Stimulated activated CD8-positive, alpha-beta memory T cell treated with anti-CD3 and anti-CD28 coated beads, Interleukin-4, amount 100 ng/mL, for 24 hours (primary cell): ENCODE results near the gene FHAD1.
"Not testable (repeated sequence)": the region's sequence is repeated elsewhere in the genome, so short reads cannot be mapped to it uniquely, and the experiment has no call there.

ENCODE experiments used
- DNase-seq: peaks from one replicate; pipeline ENCODE4 v3.0.0-alpha.2; 2020; ENCODE audit warnings: low read depth

FHAD1 gene

GRCh38 chr1:15276691-15277446 is 29.8 kb downstream of the FHAD1 start:
- no peak for DNase-seq

- no peak for DNase-seq
Measured at GRCh38 chr1:15277447-15277838, 30.4 kb downstream of the FHAD1 start.

DNA sequence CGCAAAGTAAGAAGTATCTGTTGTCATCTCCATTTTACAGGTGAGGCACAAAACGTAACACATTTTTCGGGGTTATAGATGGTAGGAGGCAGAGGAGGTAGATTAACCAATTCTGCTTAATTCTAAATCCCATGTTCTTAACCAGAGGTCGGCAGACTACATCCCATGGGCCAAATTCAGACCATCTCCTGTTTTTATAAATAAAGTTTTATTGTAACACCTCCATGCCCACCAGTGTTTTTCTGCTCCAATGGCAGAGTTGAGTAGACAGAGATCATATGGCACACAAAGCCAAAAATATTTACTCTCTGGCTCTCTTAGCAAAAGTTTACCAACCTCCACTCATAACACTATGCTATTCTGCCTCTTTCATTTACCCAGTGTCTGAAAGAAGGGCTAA is 30.9 kb downstream of the FHAD1 start:
- no peak for DNase-seq

DNA sequence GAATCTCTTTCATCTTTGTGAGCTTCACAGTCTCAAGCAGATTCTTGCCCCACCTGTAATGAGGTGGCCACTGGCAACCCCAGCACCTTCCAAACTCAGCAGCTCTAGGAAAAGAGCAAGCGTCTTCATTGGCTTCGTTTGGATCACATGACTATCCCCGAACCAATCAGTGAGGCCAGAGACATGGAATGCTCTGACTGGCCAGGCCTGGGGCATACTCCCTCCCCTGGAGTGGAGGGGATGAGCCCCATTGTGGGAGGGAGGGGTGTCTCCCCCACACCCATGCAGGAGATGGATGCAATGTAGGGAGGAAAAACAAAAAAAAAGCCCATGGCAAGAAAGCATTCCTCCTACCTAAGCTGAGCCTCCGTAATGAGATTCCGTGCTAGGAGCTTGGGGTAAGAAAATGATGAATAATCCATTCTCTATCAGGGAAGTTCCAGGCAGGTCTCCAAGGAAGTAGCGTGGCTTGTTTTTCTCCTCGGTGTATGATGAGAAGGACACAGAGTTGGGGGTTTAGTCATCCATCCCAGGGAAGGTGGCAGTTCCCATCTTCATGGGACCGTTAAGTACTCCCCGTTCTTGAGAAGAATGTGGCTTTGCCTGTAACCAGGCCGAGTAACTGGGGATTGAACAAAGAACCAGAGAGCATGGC is 32.7 kb downstream of the FHAD1 start:
- no peak for DNase-seq

DNA sequence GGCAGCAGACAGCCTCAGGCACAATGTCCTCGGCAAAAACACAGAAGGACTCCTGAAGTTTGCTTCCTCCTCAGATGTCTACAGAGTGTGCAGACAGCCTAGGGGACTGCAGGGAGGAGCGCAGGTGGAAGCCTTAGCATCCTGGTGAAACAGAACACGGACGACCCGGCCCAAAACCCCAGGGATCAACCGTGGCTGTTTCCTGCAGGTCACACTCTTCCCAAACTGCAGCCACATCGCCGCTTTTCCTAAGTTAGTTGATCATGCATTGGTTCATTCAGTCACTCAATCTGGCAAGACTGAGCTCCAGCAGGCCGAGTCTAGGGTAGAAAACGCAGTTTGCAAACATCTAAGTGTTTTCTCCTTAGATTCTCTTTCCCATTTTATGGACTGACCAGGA is 33.4 kb downstream of the FHAD1 start:
- DNase-seq = no peak

- DNase-seq = no peak
Measured at GRCh38 chr1:15282038-15282437, 35.0 kb downstream of the FHAD1 start.

DNA sequence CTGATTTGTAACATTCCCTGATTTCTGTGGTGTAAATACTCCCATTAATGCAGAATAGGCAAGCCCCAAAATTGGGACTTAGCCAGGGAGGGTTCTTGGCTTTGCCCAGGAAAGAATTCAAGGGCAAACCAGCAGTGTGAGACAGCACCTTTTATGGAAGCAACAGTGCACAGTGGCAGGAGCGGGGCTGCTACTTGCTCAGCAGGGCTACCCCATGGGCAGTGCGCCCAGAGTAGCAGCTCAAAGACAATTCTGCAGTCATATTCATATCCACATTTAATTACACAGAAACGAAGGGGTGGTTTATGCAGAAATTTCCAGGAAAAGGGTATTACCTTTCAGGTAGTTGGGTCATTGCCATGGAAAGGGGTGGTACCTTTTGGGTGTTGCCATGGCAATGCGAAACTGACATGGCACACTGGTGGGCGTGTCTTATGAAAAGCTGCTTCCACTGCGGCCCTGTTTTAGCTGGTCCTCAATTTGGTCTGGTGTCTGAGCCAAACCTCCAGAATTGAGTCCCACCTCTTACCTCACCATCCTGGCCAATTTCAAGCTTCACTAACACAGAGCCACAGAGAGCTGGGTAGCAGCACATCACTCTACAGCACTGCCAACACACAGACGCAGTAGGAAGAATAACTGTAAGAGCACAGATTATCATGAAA is 35.9 kb downstream of the FHAD1 start:
- no peak for DNase-seq

DNA sequence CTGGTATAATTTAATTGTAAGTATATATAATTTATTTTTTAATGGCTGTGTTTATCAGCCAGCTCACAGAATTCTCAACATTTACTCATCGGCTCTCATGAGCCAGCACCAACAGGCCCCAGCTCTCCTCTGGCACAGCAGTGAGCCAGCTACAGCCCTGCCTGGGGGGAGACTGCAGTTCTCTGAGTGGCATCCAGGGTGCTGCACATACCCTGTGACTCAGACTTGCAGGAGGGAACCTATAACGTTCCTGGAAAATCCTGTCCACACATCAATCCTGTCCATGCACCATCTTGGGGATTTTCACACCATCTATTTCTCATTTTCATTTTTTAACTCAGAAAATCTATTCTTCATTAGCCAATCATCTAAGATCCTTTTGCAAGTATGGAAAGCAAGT is 36.5 kb downstream of the FHAD1 start:
- no peak for DNase-seq

GRCh38 chr1:15286452-15286851 is 39.4 kb downstream of the FHAD1 start:
- no peak for DNase-seq

GRCh38 chr1:15287035-15287979 is 40.3 kb downstream of the FHAD1 start:
- no peak for DNase-seq

GRCh38 chr1:15288173-15288926 is 41.3 kb downstream of the FHAD1 start:
- DNase-seq = no peak

- DNase-seq = no peak
Measured at GRCh38 chr1:15289251-15289651, 42.2 kb downstream of the FHAD1 start.

- no peak for DNase-seq
Measured at GRCh38 chr1:15290382-15290781, 43.4 kb downstream of the FHAD1 start.

DNA sequence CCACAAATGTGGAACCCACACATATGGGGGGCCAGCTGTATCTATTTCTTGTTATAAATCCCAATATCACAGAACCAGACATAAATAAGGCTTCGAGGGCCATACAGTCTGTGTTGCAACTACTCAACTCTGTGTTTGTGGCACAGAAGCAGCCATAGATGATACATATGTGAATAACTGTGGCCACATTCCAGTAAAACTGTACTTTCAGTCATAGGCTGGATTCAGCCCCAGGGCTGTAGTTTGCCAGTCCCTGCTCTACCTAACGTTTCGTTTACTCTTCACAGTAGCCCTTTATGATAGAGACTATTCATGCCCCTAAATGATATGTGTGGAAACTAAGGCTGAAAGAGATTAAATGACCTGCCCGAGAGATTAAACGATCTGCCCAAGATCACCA is 48.7 kb downstream of the FHAD1 start:
- DNase-seq = no peak

DNA sequence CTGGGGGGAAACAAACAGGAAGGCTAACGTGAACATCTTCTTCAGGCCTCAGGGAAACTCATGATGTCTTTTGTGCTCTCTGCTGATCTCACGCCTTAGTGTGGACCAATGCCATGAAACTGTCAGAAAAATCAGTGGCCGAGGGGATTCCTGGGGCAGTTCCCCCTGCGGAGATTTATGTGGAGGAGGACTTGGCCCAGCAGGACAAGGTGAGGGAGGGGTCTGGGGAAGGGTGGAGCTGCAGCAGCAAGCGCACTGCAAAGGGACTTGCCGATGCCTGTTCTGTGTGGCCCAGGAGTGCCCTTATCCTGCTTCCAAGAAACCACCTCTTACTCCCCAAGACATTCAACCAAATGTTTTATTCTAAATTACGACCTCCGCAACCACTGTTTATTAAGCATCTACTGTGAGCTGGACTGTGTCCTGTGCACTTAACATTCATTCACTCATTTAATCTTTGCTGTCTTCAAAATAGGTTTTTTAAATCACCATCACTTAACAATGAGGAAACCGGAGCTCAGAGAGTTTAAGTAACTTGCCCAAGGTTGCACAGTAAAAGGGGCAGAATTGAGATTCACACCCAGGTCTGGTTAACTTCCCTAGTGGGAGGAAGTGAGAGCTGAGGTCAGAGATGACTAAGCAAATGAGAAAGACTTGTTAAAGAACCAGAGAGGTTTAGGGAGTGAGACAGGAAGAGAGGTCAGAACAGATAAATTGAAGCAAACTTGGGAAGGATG is 49.7 kb downstream of the FHAD1 start:
- DNase-seq = no peak

- not testable (repeated sequence) for DNase-seq
Measured at GRCh38 chr1:15297975-15298374, 51.0 kb downstream of the FHAD1 start.

- DNase-seq = no peak
Measured at GRCh38 chr1:15299179-15299578, 52.2 kb downstream of the FHAD1 start.

GRCh38 chr1:15299806-15300205 is 52.8 kb downstream of the FHAD1 start:
- DNase-seq = no peak

DNA sequence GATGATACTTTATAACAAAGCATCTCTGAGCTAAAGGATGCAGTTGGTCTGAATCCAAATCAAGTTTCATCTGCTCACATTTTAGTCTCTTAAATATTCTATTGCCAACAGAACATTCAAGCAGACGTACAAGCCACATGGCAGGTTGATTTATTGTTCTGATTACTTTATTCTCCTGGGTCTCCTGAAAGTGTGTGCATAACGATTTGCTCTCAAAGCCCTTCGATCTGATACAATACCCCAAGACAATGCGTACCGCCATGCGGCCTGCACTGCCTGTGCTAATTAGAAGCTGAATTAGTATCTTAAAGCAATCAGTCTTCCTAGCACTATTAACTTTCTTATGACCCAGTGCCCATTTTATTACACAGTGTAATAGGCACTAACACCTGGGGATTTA is 56.9 kb downstream of the FHAD1 start:
- no peak for DNase-seq

GRCh38 chr1:15304708-15305467 is 57.9 kb downstream of the FHAD1 start:
- peak; percentile 66 for DNase-seq
